ENCODE measurements around the gene ARHGAP31.

DNA sequence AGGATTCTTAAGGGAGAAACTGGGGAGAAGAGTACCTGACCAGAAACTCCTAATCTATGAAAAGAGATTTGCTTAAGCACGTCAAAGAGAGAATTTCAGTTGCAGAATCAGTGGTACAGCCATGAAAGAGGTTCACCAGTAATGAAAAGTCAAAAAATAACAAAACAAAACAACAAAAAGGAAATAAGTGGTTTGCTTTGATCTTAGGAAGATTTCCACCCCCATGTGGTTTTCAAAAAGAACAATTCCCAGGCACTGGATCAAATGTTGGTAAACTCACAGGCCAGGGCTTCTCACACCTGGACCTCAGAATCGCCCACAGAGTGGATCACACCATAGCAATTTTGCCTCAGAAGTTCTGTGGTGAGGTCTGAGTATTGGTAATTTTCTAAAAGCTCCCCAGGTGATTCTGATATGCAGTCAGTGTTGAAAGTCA lies 101.8 kb downstream of the ARHGAP31 start:
- TF ChIP-seq POLR2A (IDR thresholded peaks at IDR 0.05): no peak
- TF ChIP-seq, protein P1, sequence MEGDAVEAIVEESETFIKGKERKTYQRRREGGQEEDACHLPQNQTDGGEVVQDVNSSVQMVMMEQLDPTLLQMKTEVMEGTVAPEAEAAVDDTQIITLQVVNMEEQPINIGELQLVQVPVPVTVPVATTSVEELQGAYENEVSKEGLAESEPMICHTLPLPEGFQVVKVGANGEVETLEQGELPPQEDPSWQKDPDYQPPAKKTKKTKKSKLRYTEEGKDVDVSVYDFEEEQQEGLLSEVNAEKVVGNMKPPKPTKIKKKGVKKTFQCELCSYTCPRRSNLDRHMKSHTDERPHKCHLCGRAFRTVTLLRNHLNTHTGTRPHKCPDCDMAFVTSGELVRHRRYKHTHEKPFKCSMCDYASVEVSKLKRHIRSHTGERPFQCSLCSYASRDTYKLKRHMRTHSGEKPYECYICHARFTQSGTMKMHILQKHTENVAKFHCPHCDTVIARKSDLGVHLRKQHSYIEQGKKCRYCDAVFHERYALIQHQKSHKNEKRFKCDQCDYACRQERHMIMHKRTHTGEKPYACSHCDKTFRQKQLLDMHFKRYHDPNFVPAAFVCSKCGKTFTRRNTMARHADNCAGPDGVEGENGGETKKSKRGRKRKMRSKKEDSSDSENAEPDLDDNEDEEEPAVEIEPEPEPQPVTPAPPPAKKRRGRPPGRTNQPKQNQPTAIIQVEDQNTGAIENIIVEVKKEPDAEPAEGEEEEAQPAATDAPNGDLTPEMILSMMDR (IDR thresholded peaks at IDR 0.05): no peak

All from esophagus squamous epithelium (tissue), 4 donors.